OCI-LY3 (cell line): Measurements from ENCODE around the gene TOP2A.

Experiments used
- H2AFZ ChIP-seq: fragments of 200-600, 300-600 bp; shearing (Covaris generic); 2 replicates; pipeline ENCODE4 v1.6.0; 2014; ENCODE audit warnings: antibody characterized with exemption, low read depth, low read length
- H3K27ac ChIP-seq: fragments of 200-600, 300-600 bp; sonication (generic); 2 replicates; pipeline ENCODE4 v1.5.1; 2014; ENCODE audit warnings: mild to moderate bottlenecking, low read length, moderate library complexity, mixed read lengths
- H3K27me3 ChIP-seq: fragments of 200-600, 300-600 bp; sonication (generic); 2 replicates; pipeline ENCODE4 v1.6.1; 2014; ENCODE audit warnings: low read depth, low read length, mixed read lengths
- H3K36me3 ChIP-seq: fragments of 200-600, 300-600 bp; sonication (generic); replicated peaks from 2 replicates; pipeline ENCODE3; 2014; ENCODE audit warnings: low read depth, low read length, mixed read lengths
- H3K4me1 ChIP-seq: fragments of 300-600, 200-600 bp; sonication (generic); 2 replicates; pipeline ENCODE4 v1.6.1; 2014; ENCODE audit warnings: low read length, mixed read lengths
- H3K4me2 ChIP-seq: fragments of 200-600, 300-600 bp; sonication (generic); 2 replicates; pipeline ENCODE4 v1.6.1; 2014; ENCODE audit warnings: low read length, mixed read lengths
- H3K4me3 ChIP-seq: fragments of 300-600, 200-600 bp; sonication (generic); 2 replicates; pipeline ENCODE4 v1.5.1; 2014; ENCODE audit warnings: antibody characterized with exemption, mild to moderate bottlenecking, low read length, moderate library complexity
- H3K79me2 ChIP-seq: fragments of 300-600, 200-600 bp; shearing (Covaris generic); 2 replicates; pipeline ENCODE4 v1.6.1; 2014; ENCODE audit warnings: mild to moderate bottlenecking, low read length, mixed read lengths
- H3K9ac ChIP-seq: fragments of 300-600, 200-600 bp; shearing (Covaris generic); 2 replicates; pipeline ENCODE4 v1.6.0; 2014; ENCODE audit warnings: mild to moderate bottlenecking, low read length, moderate library complexity
- H3K9me3 ChIP-seq: fragments of 200-600, 300-600 bp; shearing (Covaris generic); 2 replicates; pipeline ENCODE4 v1.6.1; 2014; ENCODE audit warnings: low read length, mixed read lengths; ENCODE audit not compliant: insufficient read depth
- H4K20me1 ChIP-seq: fragments of 200-600, 300-600 bp; sonication (generic); 2 replicates; pipeline ENCODE4 v1.6.1; 2016; ENCODE audit warnings: low read length, mixed read lengths; ENCODE audit not compliant: insufficient read depth
- CTCF ChIP-seq: fragments of 200-600, 300-600 bp; sonication (generic); IDR thresholded peaks from 2 replicates; pipeline ENCODE4 v1.5.1; 2014; ENCODE audit warnings: antibody characterized with exemption, low read length, low read depth
- EZH2phosphoT487 ChIP-seq: fragments of 200-600 bp; shearing (Covaris generic); IDR thresholded peaks from 2 replicates; pipeline ENCODE4 v1.6.1; 2018; ENCODE audit warnings: antibody characterized with exemption, mixed run types, low read depth

TOP2A gene

DNA sequence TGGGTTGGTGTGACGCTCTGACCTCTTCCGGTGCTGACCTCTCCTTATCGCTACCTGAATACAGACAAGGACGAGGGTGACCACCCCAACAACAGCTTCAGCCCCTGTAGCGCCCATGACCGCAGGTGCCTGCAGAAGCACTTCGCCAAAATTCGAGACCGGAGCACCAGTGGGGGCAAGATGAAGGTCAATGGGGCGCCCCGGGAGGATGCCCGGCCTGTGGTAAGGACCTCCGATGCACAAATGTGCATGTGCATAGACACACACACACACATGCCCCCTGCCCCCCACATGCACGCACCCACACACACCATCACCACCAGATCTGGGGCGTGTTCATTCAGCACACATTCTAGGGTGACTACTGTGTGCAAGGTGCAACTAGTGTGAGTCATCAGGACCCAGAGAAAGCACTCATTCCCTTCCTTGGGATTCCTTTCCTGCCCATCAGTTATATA is 35.3 kb upstream of the TOP2A start:
- H3K27me3 ChIP-seq = no peaks in the 10 kb centered on the region
- H3K9ac ChIP-seq = no peak overlapping the region
- no peak overlapping the region for H3K4me3 ChIP-seq
- H2AFZ ChIP-seq = no peak overlapping the region
- no peak overlapping the region for H3K4me2 ChIP-seq
- H3K9me3 ChIP-seq = no peaks in the 10 kb centered on the region
- peaks cover 37% of the 10 kb centered on the region for H3K36me3 ChIP-seq
- H3K27ac ChIP-seq = no peak overlapping the region
- peaks cover 23% of the 10 kb centered on the region for H3K79me2 ChIP-seq
- peaks cover 3% of the 10 kb centered on the region; the same call in 1 of the 2 replicates for H3K4me1 ChIP-seq
- peaks cover 20% of the 10 kb centered on the region for H4K20me1 ChIP-seq
- no peak for TF ChIP-seq CTCF
- no peak for TF ChIP-seq EZH2phosphoT487

DNA sequence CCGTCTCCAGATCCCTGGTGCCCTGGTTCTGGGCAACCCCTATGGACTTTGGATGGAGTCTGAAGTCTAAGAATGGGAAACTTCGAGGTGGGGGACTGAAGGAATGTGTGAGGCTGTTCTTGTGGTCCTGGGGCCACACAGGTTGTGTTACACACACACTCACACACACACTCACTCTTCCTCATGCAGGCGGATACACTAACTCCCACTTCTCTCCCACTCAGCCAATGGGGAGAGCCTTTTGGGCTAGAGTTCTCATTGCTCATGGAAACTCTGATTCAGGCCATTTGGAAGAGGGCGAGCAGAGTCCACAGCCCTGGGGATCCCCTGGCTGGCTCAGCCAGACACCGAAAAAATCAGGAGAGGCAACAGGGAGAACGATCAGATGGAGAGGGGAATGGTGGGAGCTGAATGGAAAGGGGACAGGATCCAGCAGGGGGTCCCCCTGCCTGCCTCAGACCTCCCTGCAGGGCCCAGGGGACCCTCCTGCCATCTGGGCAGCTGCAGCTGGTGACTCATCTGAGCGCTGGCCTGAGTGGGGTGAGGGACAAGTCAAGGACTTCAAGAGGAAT is 34.6 kb upstream of the TOP2A start:
- H4K20me1 ChIP-seq = peaks cover 20% of the 10 kb centered on the region

GRCh38 chr17:40451420-40451819 is 33.7 kb upstream of the TOP2A start:
- TF ChIP-seq EZH2phosphoT487 (no peak), CTCF (no peak)
- Histone ChIP-seq H3K27me3 (no peaks in the 10 kb centered on the region), H3K27ac (no peak overlapping the region), H4K20me1 (peaks cover 20% of the 10 kb centered on the region), H3K9me3 (no peaks in the 10 kb centered on the region), H3K4me2 (no peak overlapping the region), H3K9ac (no peak overlapping the region), H2AFZ (no peak overlapping the region), H3K4me3 (no peak overlapping the region), H3K4me1 (peaks cover 5% of the 10 kb centered on the region; the same call in 1 of the 2 replicates), H3K79me2 (peaks cover 35% of the 10 kb centered on the region), H3K36me3 (peaks cover 32% of the 10 kb centered on the region)

More for the DNA sequence above, 34.6 kb upstream of the TOP2A start:
- Histone ChIP-seq H3K4me2 (no peak overlapping the region), H3K4me1 (peaks cover 5% of the 10 kb centered on the region; the same call in 1 of the 2 replicates), H3K36me3 (peaks cover 33% of the 10 kb centered on the region), H3K9me3 (no peaks in the 10 kb centered on the region), H3K27me3 (no peaks in the 10 kb centered on the region), H2AFZ (no peak overlapping the region), H3K4me3 (no peak overlapping the region), H3K9ac (no peak overlapping the region), H3K79me2 (peaks cover 26% of the 10 kb centered on the region), H3K27ac (no peak overlapping the region)
- TF ChIP-seq EZH2phosphoT487 (no peak), CTCF (no peak)

DNA sequence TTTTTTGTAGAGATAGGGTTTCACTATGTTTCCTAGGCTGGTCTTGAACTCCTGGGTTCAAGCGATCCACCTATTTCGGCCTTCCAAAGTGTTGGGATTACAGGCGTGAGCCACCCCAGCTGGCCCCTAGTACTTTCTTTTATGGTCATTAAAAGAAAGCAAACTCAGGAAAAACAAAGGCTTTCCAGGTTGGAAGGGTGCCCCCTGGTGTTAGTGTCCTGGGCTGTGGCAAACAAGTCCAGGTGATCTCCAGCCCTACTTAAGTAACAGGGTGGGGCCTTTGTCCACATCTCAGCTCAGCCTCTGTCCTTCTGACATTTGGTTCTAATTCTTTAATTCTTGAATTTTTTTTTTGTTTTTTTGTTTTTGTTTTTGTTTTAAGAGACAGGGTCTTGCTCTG is 32.5 kb upstream of the TOP2A start:
- Histone ChIP-seq H3K27ac (no peak overlapping the region), H2AFZ (no peak overlapping the region), H3K4me3 (no peak overlapping the region), H3K79me2 (peaks cover 47% of the 10 kb centered on the region), H3K9me3 (no peaks in the 10 kb centered on the region), H3K9ac (no peak overlapping the region), H3K4me2 (no peak overlapping the region), H3K27me3 (no peaks in the 10 kb centered on the region), H3K4me1 (peaks cover 12% of the 10 kb centered on the region), H4K20me1 (peaks cover 20% of the 10 kb centered on the region), H3K36me3 (peaks cover 32% of the 10 kb centered on the region)
- TF ChIP-seq CTCF = peak; percentile 63
- no peak for TF ChIP-seq EZH2phosphoT487
